ENCODE measurements around the gene RTL1.

- no peak for TF ChIP-seq EZH2 (IDR thresholded peaks at IDR 0.05; ENCODE audit: borderline replicate concordance, low read depth, low read length, severe bottlenecking)
- no peak for TF ChIP-seq CTCF (IDR thresholded peaks at IDR 0.05; ENCODE audit: borderline replicate concordance, extremely low read depth, low read length, poor library complexity, severe bottlenecking)
These were observed 7.0 kb downstream of the RTL1 start for GRCh38 chr14:100896369-100897060.

Data from DND-41 (cell line).